C1 segment of cervical spinal cord (tissue), 14 donors: ENCODE data around the gene DBF4.
"Not testable (repeated sequence)": the region's sequence is repeated elsewhere in the genome, so short reads cannot be mapped to it uniquely, and the experiment has no call there.

Experiments
- DNase-seq, 14 donors: peaks; one replicate each; lab custom pipeline; 2025; lab: John Stamatoyannopoulos, UW

The DBF4 gene

GRCh38 chr7:87882151-87882937, 6.1 kb downstream of the DBF4 start:
- DNase-seq: no peak

DNA sequence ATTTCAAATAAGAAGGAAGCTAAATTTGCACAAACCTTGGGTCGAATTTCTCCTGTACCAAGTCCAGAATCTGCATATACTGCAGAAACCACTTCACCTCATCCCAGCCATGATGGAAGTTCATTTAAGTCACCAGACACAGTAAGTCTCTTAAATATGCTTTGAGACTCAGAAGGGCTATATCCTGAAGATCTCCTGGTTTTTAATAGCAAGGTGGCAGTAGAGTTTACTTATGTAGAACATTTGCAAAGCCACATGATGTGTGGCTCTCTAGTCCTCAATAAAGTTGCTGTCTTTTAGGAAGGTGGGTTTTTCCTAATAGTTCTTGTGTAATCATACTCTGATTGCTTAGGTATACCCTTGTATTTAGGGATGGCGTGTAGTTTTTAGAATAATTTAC, 8.7 kb downstream of the DBF4 start:
- no peak for DNase-seq

- no peak for DNase-seq
Observed at GRCh38 chr7:87886875-87887274, 10.6 kb downstream of the DBF4 start.

- no peak for DNase-seq
Observed at GRCh38 chr7:87895363-87895762, 19.1 kb downstream of the DBF4 start.

GRCh38 chr7:87899255-87899654, 23.0 kb downstream of the DBF4 start:
- DNase-seq: no peak

DNA sequence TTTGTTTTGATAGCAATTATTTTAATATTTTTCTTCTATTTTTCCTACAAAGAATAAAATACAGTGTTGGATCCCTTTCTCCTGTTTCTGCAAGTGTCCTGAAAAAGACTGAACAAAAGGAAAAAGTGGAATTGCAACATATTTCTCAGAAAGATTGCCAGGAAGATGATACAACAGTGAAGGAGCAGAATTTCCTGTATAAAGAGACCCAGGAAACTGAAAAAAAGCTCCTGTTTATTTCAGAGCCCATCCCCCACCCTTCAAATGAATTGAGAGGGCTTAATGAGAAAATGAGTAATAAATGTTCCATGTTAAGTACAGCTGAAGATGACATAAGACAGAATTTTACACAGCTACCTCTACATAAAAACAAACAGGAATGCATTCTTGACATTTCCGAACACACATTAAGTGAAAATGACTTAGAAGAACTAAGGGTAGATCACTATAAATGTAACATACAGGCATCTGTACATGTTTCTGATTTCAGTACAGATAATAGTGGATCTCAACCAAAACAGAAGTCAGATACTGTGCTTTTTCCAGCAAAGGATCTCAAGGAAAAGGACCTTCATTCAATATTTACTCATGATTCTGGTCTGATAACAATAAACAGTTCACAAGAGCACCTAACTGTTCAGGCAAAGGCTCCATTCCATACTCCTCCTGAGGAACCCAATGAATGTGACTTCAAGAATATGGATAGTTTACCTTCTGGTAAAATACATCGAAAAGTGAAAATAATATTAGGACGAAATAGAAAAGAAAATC, 31.0 kb downstream of the DBF4 start:
- not testable (repeated sequence) for DNase-seq

GRCh38 chr7:87908814-87909213, 32.5 kb downstream of the DBF4 start:
- DNase-seq: not testable (repeated sequence)

- DNase-seq: no peak
Observed at GRCh38 chr7:87912121-87912520, 35.8 kb downstream of the DBF4 start.

- DNase-seq: no peak
Observed at GRCh38 chr7:87918740-87919139, 42.4 kb downstream of the DBF4 start.

GRCh38 chr7:87919875-87920274, 43.6 kb downstream of the DBF4 start:
- peak in 1 of 14 donors; percentile 31 for DNase-seq

GRCh38 chr7:87920578-87920977, 44.3 kb downstream of the DBF4 start:
- no peak for DNase-seq

GRCh38 chr7:87922759-87923395, 46.6 kb downstream of the DBF4 start:
- DNase-seq: peak in 1 of 14 donors; percentile 78

DNA sequence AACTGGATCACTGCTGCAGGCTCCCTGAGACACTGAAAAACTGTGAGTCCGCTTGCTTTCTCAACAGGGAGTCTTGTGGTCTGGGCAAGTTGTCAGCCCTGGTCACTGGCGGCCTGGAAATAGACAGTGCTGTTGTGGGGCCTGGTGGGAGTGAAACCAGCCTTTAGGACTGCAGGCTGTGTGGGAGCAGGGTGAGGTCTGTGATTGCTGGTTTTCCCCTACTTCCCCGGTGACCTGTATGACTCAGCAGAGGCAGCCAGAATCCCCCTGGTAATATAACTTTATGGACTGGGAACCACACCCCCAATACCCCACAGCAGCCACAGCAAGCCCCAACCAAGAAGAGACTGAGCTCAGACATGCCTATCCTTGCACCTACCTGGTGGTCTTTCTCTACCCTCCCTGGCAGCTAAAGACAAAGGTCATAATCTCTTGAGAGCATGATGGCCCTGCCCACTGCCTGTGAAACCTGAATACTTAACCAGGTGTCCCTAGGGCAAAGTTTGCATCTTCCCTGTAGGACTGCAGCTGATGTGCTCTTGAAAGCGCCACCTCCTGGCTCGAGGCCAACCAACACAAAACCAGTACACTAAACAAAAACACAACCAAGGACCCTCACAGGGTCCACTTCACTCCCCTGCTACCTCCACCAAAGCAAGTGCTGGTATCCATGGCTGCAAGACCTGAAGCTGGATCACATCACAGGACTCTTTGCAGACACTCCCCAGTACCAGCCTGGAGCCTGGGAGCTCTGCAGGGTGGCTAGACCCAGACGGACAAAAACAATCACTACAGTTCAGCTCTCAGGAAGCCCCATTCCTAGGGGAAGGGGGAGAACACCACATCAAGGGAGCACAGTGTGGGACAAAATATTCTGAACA, 50.5 kb downstream of the DBF4 start:
- peak in 1 of 14 donors; percentile 50 for DNase-seq

- no peak for DNase-seq
Observed at GRCh38 chr7:87933605-87933952, 57.3 kb downstream of the DBF4 start.

- peak; percentile 11 to 97 (median 88) for DNase-seq
Observed at GRCh38 chr7:87933953-87934698, 57.8 kb downstream of the DBF4 start, which contains the start of gene ADAM22. ADAM22 (plus strand) TSS chr7:87934251; CDS start chr7:87934466, 215 bp downstream.

DNA sequence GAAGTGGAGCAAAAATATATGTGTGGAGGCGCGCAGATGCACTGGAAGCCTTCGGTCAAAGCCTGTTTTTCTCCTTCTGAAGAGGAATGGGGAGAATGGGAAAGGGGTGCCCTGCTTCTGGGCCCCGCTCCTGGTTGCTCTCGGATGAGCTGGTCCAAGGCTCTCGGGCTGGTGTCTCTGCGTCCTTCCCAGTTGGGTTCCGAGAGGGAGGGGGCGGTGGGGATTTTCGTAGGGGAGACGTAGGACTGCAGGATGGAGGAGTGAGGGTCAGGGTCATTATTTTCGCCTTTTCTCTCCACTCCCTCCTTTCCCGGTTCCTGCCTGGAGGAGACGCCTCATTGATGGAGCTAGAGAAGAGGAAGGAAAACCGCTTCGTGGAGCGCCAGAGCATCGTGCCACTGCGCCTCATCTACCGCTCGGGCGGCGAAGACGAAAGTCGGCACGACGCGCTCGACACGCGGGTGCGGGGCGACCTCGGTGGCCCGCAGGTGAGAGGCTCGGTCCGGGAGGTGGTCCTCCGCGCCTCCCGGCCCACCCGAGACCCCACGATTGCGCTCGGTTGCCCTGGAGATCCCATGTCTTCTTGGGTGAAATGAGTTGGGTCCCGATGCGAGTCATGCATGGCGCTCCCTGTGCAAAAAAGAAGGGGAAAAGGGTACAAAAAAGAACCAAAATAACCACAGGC, 58.5 kb downstream of the DBF4 start:
- peak in 11 of 14 donors; percentile 17 to 82 (median 45) for DNase-seq

DNA sequence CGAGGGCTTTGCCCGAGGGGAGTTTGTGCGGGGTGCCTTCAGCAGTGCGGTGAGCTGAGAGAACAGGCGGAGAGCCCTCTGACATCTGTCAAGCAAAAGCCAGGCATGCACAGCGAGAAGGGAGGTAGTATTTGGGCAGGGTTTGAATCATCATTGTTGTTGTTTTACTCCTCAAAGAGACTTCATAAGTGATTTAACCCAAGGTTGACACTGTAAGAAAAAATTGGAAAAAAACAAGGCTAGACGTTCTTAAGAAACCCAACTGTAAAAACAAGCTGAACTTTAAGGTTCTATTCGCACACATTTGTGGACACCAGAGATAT, 59.1 kb downstream of the DBF4 start:
- peak in 1 of 14 donors; percentile 57 for DNase-seq

DNA sequence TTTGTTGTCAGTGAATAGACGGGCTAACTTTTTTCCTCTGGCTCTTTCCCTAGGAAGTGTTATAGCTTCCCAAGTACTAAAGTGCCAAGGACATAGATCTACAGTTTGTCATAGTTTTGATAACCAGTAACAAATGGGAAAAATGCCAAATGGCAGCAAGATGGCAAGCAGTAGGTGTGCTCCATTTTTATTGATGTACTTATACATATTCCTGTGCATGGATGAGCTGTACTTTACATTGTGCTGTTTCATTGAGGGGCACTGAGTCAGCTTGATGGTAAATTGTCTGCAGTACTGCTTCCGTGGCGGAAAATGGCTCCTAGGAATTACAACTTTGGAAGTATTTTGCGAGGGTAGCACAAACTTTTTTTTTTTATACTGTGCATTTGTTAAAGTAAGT, 64.8 kb downstream of the DBF4 start:
- DNase-seq: no peak

DNA sequence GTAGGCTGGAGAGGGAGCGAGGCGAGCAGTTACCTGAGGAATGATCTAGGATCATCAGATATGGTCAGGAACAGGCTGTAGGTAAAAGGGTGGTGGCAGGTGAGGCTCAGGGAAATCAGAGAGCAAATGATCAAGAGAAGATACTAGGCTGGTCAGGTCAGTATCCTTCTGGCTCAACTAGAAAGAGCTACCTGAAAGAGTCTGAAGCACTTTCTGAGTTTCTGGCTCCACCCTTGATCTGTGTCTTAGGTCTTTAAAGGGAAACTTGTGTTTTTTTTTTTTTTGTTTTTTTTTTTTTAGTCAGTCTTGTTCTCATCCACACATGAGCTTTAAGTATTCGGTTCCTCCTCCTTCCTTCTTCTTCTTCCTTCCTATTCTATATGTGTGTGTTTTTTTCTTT, 68.3 kb downstream of the DBF4 start:
- DNase-seq: no peak

DNA sequence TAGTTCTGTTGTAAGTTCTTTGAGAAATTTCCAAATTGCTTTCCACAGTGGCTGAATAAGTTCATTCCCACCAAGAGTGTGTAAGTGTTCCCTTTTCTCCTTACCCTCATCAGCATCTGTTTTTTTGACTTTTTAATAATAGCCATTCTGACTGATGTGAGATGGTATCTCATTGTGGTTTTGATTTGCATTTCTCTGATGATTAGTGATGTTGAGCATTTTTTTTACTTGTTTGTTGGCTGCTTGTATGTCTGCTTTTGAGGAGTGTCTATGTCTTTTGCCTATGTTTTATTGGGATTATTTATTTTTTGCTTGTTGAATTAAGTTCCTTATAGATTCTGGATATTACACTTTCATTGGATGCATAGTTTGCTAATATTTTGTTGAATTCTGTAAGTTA, 69.6 kb downstream of the DBF4 start:
- not testable (repeated sequence) for DNase-seq
